HG02884 (cell line): ENCODE data around the gene AP3B1.

Experiments
- ATAC-seq: cut with Tn5 transposase; IDR thresholded peaks from one replicate; pipeline ENCODE4 v1.9.1; 2021; ENCODE audit warnings: mild to moderate bottlenecking, moderate library complexity; ENCODE audit not compliant: unreplicated experiment

AP3B1 gene

GRCh38 chr5:78162253-78162862, 132.1 kb downstream of the AP3B1 start:
- no peak for ATAC-seq

- ATAC-seq = no peak
Measured at GRCh38 chr5:78157001-78157400, 137.5 kb downstream of the AP3B1 start.

DNA sequence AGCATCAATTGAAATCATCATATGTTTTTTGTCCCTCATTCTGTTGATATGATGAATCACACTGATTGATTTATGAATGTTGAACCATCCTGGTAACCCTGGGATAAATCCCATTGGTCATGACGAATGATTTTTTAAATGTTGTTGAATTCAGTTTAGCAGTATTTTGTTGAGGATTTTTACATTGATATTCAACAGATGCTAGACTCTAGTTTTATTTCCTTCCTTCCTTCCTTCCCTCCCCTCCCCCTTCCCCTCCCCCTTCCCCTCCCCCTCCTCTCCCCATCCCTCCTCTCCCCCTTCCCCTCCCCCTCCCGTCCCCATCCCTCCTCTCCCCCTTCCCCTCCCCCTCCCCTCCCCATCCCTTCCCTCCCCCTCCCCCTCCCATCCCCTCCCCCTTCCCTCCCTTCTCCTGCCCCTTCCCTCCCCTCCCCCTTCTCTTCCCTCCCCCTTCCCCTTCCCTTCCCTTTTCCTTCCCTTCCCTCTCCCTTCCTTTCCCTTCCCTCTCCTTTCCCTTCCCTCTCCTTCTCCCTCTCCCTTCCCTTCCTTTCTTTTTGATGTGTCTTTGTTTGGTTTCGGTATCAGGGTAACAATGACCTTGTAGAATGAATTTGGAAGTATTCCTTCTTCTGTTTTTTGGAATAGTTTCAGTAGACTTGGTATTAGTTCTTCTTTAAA, 142.8 kb downstream of the AP3B1 start:
- ATAC-seq = no peak

DNA sequence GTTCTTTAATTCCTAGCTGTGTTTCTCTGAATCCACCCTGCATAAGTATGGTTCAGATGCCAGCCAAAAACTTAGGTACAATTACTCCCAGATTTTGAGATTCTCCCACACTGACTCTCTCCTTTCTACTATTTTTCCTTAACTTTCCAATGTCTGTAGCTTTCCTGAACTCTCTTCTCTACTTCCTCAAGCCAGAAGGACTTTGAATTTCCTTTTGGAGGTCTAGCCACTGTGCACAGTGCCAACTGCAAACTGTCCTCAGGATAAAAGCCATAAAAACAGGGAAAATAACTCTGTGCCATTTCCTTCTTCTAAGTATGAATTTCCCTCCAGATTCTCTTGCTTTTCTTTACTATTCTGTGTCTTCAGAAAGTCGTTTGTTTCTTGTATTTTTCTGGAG, 157.2 kb downstream of the AP3B1 start:
- no peak for ATAC-seq

DNA sequence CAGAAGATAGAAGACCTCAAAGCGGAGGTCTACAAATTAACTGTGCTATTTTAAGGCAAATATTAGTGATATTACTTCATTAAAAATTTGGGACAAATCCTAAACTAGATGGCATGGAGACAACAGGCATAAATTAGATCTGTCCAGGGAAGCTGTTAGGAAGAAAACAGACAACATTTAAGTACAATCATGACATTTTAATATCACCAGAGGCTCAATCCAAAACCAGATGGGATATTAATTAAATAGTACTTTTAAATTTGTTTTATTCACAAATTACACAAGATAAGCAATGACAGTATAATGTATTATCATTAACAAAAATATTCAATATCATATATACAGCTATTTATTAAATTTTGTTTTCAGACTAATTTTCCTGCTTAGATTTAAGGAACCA, 161.1 kb downstream of the AP3B1 start:
- no peak for ATAC-seq

DNA sequence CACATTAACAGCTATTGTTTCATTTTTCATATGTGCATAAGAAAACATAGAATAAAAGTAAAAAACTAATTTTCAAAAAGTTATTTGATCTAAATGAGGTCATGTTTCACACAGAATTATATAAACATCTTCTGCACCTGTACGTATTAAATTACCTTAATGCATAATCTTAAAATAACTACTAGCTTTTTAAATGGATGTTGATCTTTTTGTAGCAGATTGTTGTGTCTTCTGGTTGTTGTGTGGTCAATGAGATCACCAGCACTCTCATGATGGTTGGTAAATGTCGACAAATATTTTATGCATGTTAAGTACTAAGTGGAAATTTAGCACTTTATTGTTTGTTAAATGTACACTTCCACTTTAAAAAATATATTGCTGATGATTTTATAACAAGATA, 162.0 kb downstream of the AP3B1 start:
- ATAC-seq = no peak

GRCh38 chr5:78129597-78129996, 164.9 kb downstream of the AP3B1 start:
- no peak for ATAC-seq

GRCh38 chr5:78127875-78128274, 166.6 kb downstream of the AP3B1 start:
- no peak for ATAC-seq

- ATAC-seq = no peak
Measured at GRCh38 chr5:78126536-78126935, 168.0 kb downstream of the AP3B1 start.

DNA sequence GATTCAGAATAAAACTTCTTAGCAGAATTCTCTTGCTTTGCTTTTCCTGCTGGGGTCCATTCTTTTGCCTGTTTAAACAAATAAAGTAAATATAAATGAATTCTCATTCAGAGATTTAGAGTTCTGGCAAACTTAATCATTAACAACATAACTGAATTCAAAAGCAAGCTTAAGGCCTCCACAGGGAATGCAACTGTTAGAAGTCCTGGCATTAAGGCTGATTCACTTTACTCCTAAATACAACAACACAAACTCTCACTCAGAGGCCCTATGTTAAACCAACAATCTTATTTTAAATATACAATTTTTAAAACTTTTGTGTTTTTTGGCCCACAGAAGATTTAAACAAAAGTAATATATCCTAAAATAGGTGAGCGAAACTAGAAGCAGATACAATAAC, 178.3 kb downstream of the AP3B1 start:
- no peak for ATAC-seq

GRCh38 chr5:78113689-78114264, 180.7 kb downstream of the AP3B1 start:
- ATAC-seq = peak; percentile 44

GRCh38 chr5:78112931-78113330, 181.6 kb downstream of the AP3B1 start:
- ATAC-seq = no peak

DNA sequence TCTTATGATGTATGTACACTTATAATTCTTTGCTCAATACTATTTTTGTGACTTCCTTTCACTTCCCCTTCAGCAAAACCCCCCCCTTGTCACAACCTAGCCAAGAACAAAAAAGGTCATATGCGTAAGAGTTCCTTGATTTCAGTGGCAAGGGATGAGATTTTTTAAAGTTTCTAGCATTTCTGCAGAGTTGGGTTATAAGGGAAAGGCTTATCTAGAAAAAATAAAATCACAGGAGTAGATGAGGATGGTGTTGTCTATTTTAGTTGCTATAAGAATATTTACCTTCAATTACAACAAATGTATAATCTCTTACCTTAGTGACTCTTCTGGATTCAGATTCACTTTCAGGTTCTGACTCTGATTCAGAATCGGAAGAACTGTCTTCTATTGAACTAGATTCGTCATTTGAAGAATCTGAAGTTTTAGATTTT, 184.6 kb downstream of the AP3B1 start:
- peak; percentile 68 for ATAC-seq

DNA sequence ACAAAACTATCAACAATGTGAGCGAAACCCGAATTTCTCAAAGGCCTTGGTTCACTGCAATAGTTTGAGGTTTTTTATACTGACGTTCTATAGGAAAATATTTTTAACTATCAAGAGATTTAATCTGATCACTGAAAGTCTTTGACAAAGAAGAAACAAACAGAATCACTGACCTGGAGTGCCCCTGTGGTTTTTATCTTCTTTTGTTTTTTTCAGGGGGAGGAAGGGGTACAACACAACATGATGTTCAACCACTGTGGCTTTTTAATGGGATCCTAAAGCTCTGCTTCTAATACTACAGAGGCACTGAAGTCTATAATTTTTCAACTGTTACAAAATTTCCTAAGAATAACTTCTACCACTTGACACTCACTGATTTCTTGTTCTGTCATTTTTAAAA, 185.9 kb downstream of the AP3B1 start:
- no peak for ATAC-seq

DNA sequence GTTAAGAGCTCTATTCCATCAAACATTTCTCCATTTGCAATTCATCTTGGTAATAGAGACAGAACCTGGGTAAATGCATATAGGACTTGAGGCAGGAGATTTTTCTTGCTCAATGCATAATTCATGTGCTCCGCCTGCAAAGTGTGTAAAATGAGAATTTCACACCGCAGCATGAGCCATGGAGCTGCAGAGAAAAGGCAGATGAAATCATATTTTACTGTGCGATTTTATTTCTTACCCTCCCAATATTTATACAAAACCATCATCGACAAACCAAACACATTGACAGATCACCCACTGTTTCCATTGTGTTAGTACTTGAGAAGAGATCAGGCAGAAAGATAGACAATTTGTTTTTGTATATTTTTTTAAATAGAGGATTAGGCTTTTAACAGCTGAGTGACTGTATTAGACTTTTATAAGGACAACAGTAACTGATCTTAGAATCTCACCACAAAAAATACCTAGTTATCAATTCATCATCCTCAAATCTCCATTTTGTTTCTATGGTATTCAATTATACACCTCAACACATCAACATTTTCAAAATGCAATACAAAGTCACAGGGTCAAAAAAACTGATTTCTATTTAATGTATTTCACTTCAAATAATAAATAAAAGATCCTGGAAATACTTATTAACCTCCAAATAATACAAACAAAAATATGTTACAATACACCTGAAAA, 191.1 kb downstream of the AP3B1 start:
- no peak for ATAC-seq

- no peak for ATAC-seq
Measured at GRCh38 chr5:78102500-78102899, 192.0 kb downstream of the AP3B1 start.

GRCh38 chr5:78095125-78095524, 199.4 kb downstream of the AP3B1 start:
- ATAC-seq = no peak

DNA sequence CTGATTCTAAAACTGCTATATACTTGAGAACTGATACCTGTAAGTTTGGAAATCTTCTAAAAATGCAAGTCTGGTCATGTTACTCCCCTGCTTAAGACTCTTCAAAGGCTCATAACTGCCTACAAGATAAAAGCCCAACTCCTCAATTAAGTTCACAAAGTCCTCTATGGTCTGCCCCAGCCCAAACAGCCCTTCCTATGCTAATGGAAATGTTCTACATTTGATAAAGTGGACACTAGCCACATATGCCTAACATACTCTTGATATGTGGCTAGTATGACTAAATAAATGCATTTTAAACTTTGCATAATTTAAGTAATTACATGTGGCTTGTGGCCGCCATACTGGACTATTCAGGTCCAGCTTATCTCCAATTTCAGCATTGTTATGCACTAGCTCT, 204.5 kb downstream of the AP3B1 start:
- no peak for ATAC-seq

DNA sequence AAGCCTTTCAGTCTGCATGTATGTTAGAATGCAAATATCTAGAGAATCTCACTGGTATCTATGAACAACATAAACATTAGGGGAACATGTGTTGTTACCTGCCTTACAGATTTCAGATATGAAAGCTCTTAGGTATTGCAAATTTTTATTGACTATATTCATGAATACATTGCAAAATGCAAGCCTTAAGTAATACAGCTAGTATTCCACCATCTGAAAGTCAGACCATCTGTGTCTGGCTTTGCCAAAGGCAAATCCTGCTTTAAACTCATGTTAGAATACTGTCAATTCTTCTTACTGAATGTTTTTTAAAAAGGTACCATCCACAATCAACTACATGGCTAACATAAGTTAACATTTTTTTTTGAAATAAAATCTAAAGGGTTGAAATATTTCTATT, 215.6 kb downstream of the AP3B1 start:
- ATAC-seq = no peak

- no peak for ATAC-seq
Measured at GRCh38 chr5:78077369-78078068, 217.0 kb downstream of the AP3B1 start.

GRCh38 chr5:78076351-78076750, 218.1 kb downstream of the AP3B1 start:
- ATAC-seq = no peak
